A549 (cell line): ENCODE results near the gene GARIN6. TPM values are rescaled to one million over a fixed set of nuclear protein-coding genes. Genes with fewer than 3 reads are reported as not detected.

Experiments used
- ATAC-seq, 2 experiments: fragments of 200-7000 bp in 1 of 2; fragments of >200 bp in 1 of 2; cut with Nextera tagmentation in 1 of 2; cut with Tn5 transposase in 1 of 2; 3 replicates each; pipeline versions ENCODE4 v1.8.0 to v1.9.1; 2018 to 2020; ENCODE audit warnings: mild to moderate bottlenecking in 1 of 2, moderate library complexity in 1 of 2
- CTCF ChIA-PET: fragments of 300-600 bp; sonication (Branson Sonifier 250); formaldehyde crosslinking; extraction: SDS; loops from one replicate; lab custom pipeline; 2021; ENCODE audit warnings: antibody characterized with exemption, inconsistent platforms; lab: Yijun Ruan, JAX
- POLR2A ChIA-PET: fragments of 350-600 bp; formaldehyde crosslinking; extraction: SDS; loops from one replicate; lab custom pipeline; 2021; ENCODE audit warnings: antibody characterized with exemption, inconsistent platforms; lab: Yijun Ruan, JAX
- DNase-seq, 2 experiments: peaks; one replicate each; pipeline versions ENCODE4 v3.0.0 to v3.0.0-alpha.2; 2011 to 2016; ENCODE audit warnings: low read depth in 1 of 2, low spot score in 1 of 2
- FAIRE-seq: peaks from 2 replicates; lab custom pipeline; 2011; peaks lifted over from hg19 to GRCh38; lab: Jason Lieb, UNC
- H3K27ac ChIP-seq, 2 experiments: fragments of >200 bp; sonication (Bioruptor Twin); formaldehyde crosslinking; 3 replicates each; pipeline ENCODE4 v1.5.1; 2016 to 2017
- H3K4me1 ChIP-seq: fragments of >200 bp; sonication (Bioruptor Twin); formaldehyde crosslinking; 3 replicates; pipeline ENCODE4 v1.6.1; 2016
- H3K4me2 ChIP-seq: fragments of >200 bp; sonication (Bioruptor Twin); formaldehyde crosslinking; 3 replicates; pipeline ENCODE4 v1.6.1; 2016
- H3K4me3 ChIP-seq: fragments of >200 bp; sonication (Bioruptor Twin); formaldehyde crosslinking; 3 replicates; pipeline ENCODE4 v1.5.1; 2016
- H3K9me3 ChIP-seq: fragments of >200 bp; sonication (Bioruptor Twin); formaldehyde crosslinking; 3 replicates; pipeline ENCODE4 v1.6.1; 2016
- ATOH8 ChIP-seq: fragments of 250-450 bp; sonication (Bioruptor Pico); IDR thresholded peaks from 2 replicates; pipeline ENCODE4 v1.5.0; 2020; ENCODE audit warnings: low read depth, mild to moderate bottlenecking, moderate library complexity
- BCL3 ChIP-seq: fragments of >200 bp; sonication (Bioruptor Twin); formaldehyde crosslinking; IDR thresholded peaks from 3 replicates; pipeline ENCODE4 v1.6.1; 2016
- BHLHE40 ChIP-seq: IDR thresholded peaks from 2 replicates; pipeline ENCODE4 v1.6.1; 2012; ENCODE audit warnings: low read depth, low read length, inconsistent platforms
- CBX8 ChIP-seq: fragments of 200-600 bp; sonication (generic); IDR thresholded peaks from 2 replicates; pipeline ENCODE4 v1.6.1; 2016
- CEBPB ChIP-seq, 2 experiments: fragments of >200 bp in 1 of 2; sonication (Bioruptor Twin) in 1 of 2; formaldehyde crosslinking in 1 of 2; IDR thresholded peaks; 2 replicates each; pipeline ENCODE4 v1.6.1; 2012 to 2016
- CHD2 ChIP-seq: fragments of 150-350 bp; IDR thresholded peaks from 2 replicates; pipeline ENCODE4 v1.6.1; 2014; ENCODE audit warnings: low read length; ENCODE audit not compliant: partially characterized antibody
- CHD4 ChIP-seq: fragments of 200-600 bp; sonication (generic); IDR thresholded peaks from 2 replicates; pipeline ENCODE4 v1.6.1; 2016; ENCODE audit warnings: antibody characterized with exemption, mild to moderate bottlenecking, borderline replicate concordance
- EHF ChIP-seq: fragments of 250-450 bp; sonication (Bioruptor Pico); IDR thresholded peaks from 2 replicates; pipeline ENCODE4 v1.5.0; 2020; ENCODE audit warnings: mild to moderate bottlenecking
- EHMT2 ChIP-seq: fragments of 200-600 bp; sonication (generic); IDR thresholded peaks from 2 replicates; pipeline ENCODE4 v1.6.1; 2016; ENCODE audit warnings: antibody characterized with exemption, low read depth, mild to moderate bottlenecking, moderate library complexity
- ESRRA ChIP-seq: fragments of 150-350 bp; IDR thresholded peaks from 2 replicates; pipeline ENCODE4 v1.6.1; 2014; ENCODE audit warnings: mild to moderate bottlenecking, low read length, borderline replicate concordance
- FOSB ChIP-seq: fragments of 250-450 bp; sonication (Bioruptor Pico); IDR thresholded peaks from 2 replicates; pipeline ENCODE4 v1.5.0; 2020; ENCODE audit warnings: mild to moderate bottlenecking, moderate library complexity
- FOXS1 ChIP-seq: fragments of 250-450 bp; sonication (Bioruptor Pico); IDR thresholded peaks from 2 replicates; pipeline ENCODE4 v1.5.0; 2020; ENCODE audit warnings: mild to moderate bottlenecking, moderate library complexity
- GATA3 ChIP-seq: IDR thresholded peaks from 2 replicates; pipeline ENCODE4 v1.6.1; 2012; ENCODE audit warnings: borderline replicate concordance
- HDAC2 ChIP-seq: fragments of 200-600 bp; sonication (generic); IDR thresholded peaks from 2 replicates; pipeline ENCODE4 v1.6.1; 2016
- HEYL ChIP-seq: fragments of 250-450 bp; sonication (Bioruptor Pico); IDR thresholded peaks from 2 replicates; pipeline ENCODE4 v1.8.0; 2021; ENCODE audit warnings: mild to moderate bottlenecking, moderate library complexity
- JUN ChIP-seq, 2 experiments: fragments of >200 bp; sonication (Bioruptor Twin); formaldehyde crosslinking; IDR thresholded peaks; 2 replicates in 1 of 2; 3 replicates in 1 of 2; pipeline ENCODE4 v1.6.1; 2016 to 2017
- MAX ChIP-seq: IDR thresholded peaks from 2 replicates; pipeline ENCODE4 v1.6.1; 2012
- NPAS2 ChIP-seq: fragments of 250-450 bp; sonication (Bioruptor Pico); IDR thresholded peaks from 2 replicates; pipeline ENCODE4 v1.8.0; 2022; ENCODE audit warnings: mild to moderate bottlenecking, moderate library complexity, borderline replicate concordance
- RCOR1 ChIP-seq: fragments of 150-350 bp; IDR thresholded peaks from 2 replicates; pipeline ENCODE4 v1.6.1; 2014; ENCODE audit warnings: antibody characterized with exemption, low read length, low read depth
- REST ChIP-seq: fragments of 200-600 bp; sonication (generic); IDR thresholded peaks from 2 replicates; pipeline ENCODE4 v1.6.1; 2016; ENCODE audit warnings: antibody characterized with exemption, mild to moderate bottlenecking, moderate library complexity
- RFX5 ChIP-seq: fragments of 450-650 bp; IDR thresholded peaks from 2 replicates; pipeline ENCODE4 v1.7.1; 2014; ENCODE audit warnings: antibody characterized with exemption, mild to moderate bottlenecking, moderate library complexity
- SMC3 ChIP-seq: fragments of >200 bp; sonication (Bioruptor Twin); formaldehyde crosslinking; IDR thresholded peaks from 3 replicates; pipeline ENCODE4 v1.6.1; 2018; ENCODE audit warnings: inconsistent platforms
- TFCP2L1 ChIP-seq: fragments of 250-450 bp; sonication (Bioruptor Pico); IDR thresholded peaks from 2 replicates; pipeline ENCODE4 v1.5.0; 2021; ENCODE audit warnings: mild to moderate bottlenecking
- ZFP36 ChIP-seq: fragments of 450-650 bp; IDR thresholded peaks from 2 replicates; pipeline ENCODE4 v1.6.1; 2014; ENCODE audit warnings: borderline replicate concordance; ENCODE audit not compliant: partially characterized antibody
- ZNF302 ChIP-seq: fragments of 250-450 bp; sonication (Bioruptor Pico); IDR thresholded peaks from 2 replicates; pipeline ENCODE4 v1.9.0; 2021; ENCODE audit warnings: inconsistent platforms, mild to moderate bottlenecking, moderate library complexity
- ZSCAN20 ChIP-seq: fragments of 250-450 bp; sonication (Bioruptor Pico); IDR thresholded peaks from 2 replicates; pipeline ENCODE4 v1.8.0; 2022; ENCODE audit warnings: mild to moderate bottlenecking, moderate library complexity
- WGBS: methylation state at CpG from one replicate; pipeline ENCODE4 v1.1.6; 2017; ENCODE audit errors: missing lambda C conversion rate; 5-methylcytosine and 5-hydroxymethylcytosine counted together
- polyA plus RNA-seq, 4 experiments: library from polyadenylated mRNA; depleted of rRNA in 3 of 4; stranded (reverse); fragments of >200 nt; fragmentation: RNase III in 1 of 4; extraction: RNeasy Plus Mini Kit Qiagen cat#74134 plus additional on column Dnase treatment in 1 of 4; gene quantifications; 2 replicates in 3 of 4; 3 replicates in 1 of 4; pipeline ENCODE4 v1.2.3, GENCODE V29; 2011 to 2017

The GARIN6 gene
- polyA plus RNA-seq, 2 of the 4 experiments (the other 2 are of a cell fraction) = not detected

GRCh38 chr12:99611117-99611516 lies 36.4 kb upstream of the GARIN6 start:
- Histone ChIP-seq H3K4me1 (no peaks in the 10 kb centered on the region), H3K9me3 (no peaks in the 10 kb centered on the region), H3K27ac (no peak overlapping the region), H3K4me2 (no peak overlapping the region), H3K4me3 (no peak overlapping the region)
- TF ChIP-seq ZFP36 (no peak), SMC3 (no peak), FOSB (CRISPR knock-in tag) (no peak), EHMT2 (no peak), CHD4 (no peak), RCOR1 (no peak), CHD2 (no peak), BHLHE40 (no peak), RFX5 (no peak), ZSCAN20 (no peak), CBX8 (no peak), NPAS2 (CRISPR knock-in tag) (no peak)
- CTCF ChIA-PET = no interaction called here
- POLR2A ChIA-PET = no interaction called here
- DNase-seq (no peak), ATAC-seq (no peak), FAIRE-seq (no peak)
- 11% methylated on average over 3 of the region's 3 CpGs for WGBS

GRCh38 chr12:99611599-99611998 lies 36.0 kb upstream of the GARIN6 start:
- TF ChIP-seq ZNF302 (CRISPR knock-in tag) (no peak), MAX (no peak), REST (no peak), EHF (CRISPR knock-in tag) (no peak), ATOH8 (no peak), BCL3 (no peak), CHD4 (no peak), ZSCAN20 (no peak), HEYL (no peak), NPAS2 (CRISPR knock-in tag) (no peak), ESRRA (no peak), GATA3 (no peak), TFCP2L1 (CRISPR knock-in tag) (no peak), FOXS1 (CRISPR knock-in tag) (no peak), JUN (IDR thresholded peaks at IDR 0.05) (no peak), HDAC2 (no peak), CEBPB (IDR thresholded peaks at IDR 0.05) (no peak)
- 52% methylated on average over 3 of the region's 3 CpGs for WGBS
- FAIRE-seq (no peak), ATAC-seq (no peak), DNase-seq (no peak)
- H3K9me3 ChIP-seq = no peaks in the 10 kb centered on the region
- H3K4me1 ChIP-seq = no peaks in the 10 kb centered on the region
- no peak overlapping the region for H3K27ac ChIP-seq
- no peak overlapping the region for H3K4me2 ChIP-seq
- ChIA-PET CTCF (no interaction called here), POLR2A (no interaction called here)
- no peak overlapping the region for H3K4me3 ChIP-seq
